Hematopoietic multipotent progenitor cell (in vitro differentiated cells): ENCODE data around the gene TMEM235. TPM values are rescaled to one million over a fixed set of nuclear protein-coding genes. Genes with fewer than 3 reads are reported as not detected.

ENCODE experiments used
- DNase-seq, 3 donors: peaks; one replicate each; pipeline ENCODE4 v3.0.0-alpha.2; 2011 to 2015; ENCODE audit warnings: low read depth in 2 of 3, low spot score in 2 of 3
- total RNA-seq: library from RNA; depleted of rRNA; stranded (reverse); fragments of >200 nt; gene quantifications from one replicate; pipeline ENCODE4 v1.2.3, GENCODE V29; 2012

The TMEM235 gene
- under 0.01 TPM for total RNA-seq

DNA sequence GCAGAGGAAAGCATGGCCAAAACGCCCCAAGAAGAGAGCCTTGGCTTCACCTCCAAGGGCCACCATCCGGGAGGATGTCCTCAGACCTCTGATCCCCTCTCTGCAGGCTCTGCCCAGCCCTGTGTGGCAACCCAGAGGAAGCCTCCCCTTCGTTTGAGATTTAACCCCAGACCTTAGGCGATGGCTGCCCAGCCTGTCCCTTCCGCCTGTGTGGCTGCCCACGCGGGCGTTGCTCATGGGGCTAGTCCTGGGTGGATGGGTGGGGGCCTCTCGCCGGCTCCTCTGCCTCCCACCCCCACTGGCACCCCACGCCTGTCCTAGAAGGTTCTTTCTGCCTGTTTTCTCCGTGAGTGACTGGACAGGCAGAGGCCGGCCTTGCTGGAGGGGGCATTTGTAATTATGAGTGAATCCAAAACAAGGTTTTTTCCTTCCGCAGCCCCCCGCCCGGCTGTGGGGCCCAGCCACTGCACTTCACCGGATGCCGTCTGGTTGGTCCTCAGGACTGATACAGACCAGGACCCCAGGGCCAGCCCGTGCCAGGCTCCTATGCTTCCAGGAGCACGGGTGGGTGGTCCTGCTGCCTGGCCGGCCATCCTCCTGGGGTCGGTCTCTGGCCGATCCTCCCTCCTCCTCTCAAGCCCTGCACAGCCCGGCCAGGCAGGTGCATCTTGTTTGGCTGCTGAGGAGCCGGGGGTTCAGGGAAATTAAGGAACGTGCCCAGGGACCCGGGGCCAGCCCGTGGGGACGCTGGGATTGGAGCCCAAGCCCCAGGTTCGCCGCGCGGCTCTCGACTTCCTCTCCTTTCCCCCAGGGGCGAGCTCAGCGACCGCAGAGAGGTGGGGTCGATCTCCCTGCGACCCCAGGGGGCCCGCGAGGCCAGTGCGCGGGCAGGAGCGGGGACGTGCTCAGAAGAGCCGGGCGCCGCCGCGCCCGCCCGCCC lies at the start of gene TMEM235:
Gene TMEM235, plus strand, starts transcription at position 636 of the 940 bp plus-strand sequence. CDS start 393 bp downstream, outside the sequence.
- DNase-seq: no peak

GRCh38 chr17:78182504-78182903 lies 48.9 kb upstream of the TMEM235 start:
- no peak for DNase-seq

DNA sequence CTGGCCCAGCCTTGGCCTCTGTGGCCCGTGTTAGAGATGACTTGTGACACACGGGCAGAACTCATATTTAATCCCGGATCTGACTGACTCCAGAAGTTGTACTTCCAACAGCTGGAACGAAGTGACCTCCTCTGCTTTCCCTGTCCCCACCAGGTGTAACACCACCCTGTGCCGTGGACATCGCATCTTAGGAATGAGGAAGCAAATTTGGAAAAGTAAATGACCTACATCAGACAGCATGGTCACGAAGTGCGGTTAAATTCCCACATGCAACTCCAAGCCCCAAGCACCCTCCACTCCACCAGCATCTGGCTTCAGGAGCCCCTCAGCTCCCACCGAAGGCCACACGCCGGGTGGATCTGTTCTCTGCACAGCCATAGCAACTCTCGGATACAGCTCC lies 47.5 kb upstream of the TMEM235 start:
- DNase-seq: no peak

- no peak for DNase-seq
Measured at GRCh38 chr17:78184351-78184750, 47.1 kb upstream of the TMEM235 start.

DNA sequence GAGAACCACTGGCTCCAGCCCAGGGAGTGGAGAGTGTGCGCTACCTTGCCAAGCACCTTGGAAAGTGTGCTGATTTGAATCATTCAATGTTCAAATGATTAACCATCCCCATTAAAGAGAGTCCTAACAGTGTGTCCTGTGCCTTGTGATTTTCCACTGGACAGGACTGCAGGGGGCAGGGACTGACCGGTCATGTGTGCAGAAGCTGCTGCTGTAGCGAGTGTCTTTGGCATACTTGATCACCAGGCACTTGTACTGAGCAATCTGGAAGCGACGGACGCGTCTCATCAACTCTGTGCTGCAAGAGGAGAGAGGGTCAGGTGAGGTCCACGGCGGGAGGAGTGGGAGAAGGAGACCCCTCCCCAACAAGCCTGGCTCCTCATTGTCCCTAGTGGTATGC lies 46.6 kb upstream of the TMEM235 start:
- DNase-seq: no peak

- DNase-seq: peak in 1 of 3 donors; percentile 44
Measured at GRCh38 chr17:78185981-78186691, 45.3 kb upstream of the TMEM235 start.

- peak; percentile 48 to 96 (median 93) for DNase-seq
Measured at GRCh38 chr17:78186692-78187595, 44.5 kb upstream of the TMEM235 start, which contains the start of the genes AFMID and TK1. Gene AFMID, plus strand, starts transcription at chr17:78187362. Its CDS starts 9 bp downstream, at chr17:78187371. Gene TK1, minus strand, starts transcription at chr17:78187052. Its CDS starts 58 bp downstream, at chr17:78186994.

DNA sequence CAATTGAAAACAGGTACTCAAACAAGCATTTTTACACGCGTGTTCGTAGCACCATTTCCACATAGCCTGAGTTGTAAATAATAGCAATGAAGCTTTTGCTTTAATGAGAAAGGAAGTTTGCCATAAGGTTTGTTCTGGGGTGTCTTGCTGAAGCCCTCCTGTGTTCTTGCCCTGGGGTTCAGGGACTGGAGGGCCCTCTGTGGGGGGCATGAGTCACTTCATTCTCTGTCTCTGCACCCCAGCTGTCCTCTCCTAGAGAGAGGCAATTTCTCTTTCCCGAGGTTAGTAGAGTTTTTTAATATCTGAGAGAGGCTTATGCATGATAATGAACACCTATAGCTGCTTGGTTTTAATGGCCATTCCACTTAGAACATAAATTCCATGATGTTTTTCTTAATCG lies 34.7 kb upstream of the TMEM235 start:
- DNase-seq: no peak

DNA sequence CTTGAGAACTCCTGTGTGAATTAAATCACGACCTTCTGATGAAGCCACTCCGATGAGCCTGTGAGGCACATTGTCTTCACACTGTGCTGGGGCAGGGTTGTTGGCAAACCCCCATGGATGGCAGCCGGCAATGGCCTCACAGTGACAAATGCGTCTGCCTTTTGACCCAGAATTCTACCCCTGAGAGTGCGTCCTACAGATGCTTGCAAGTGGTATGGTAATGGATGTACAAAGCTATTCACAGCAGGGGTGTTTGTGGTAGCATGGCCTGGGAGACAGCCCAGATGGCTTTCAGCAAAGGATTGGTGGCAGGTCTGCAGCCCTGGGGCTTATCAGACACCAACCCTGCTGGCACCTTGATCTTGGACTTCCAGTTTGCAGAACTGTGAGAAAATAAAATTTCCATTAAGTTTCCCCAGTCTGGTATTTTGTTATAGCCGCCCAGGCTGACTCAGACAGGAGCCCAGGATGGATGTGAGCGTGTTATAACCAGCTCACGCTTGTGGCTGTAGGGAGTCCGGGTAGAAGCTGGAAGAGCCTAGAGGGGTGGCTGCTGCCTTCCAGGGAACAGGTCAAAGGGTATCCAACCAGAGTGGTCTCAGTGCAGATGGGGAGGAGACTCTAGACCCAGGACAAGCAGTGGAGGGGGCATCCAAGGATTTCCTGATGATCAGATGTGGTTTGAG lies 34.1 kb upstream of the TMEM235 start:
- DNase-seq: no peak

DNA sequence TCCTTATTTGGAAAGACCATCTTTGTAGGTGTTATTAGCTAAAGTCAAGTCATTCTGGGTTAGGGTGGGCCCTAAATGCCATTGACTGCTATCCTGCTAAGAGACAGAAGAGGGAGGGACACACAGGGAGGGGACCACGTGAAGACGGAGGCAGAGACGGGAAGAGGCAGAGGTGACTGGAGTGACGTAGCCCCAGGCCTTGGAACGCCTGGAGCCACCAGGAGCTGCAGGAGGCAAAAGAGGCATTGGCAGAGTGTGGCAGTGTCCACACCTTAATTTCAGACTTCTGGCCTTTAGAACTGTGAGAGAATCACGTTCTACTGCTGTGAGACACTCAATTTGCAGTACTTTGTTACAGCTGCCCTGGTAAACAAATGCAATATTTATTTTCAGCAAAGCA lies 31.0 kb upstream of the TMEM235 start:
- DNase-seq: no peak

GRCh38 chr17:78202666-78203065 lies 28.8 kb upstream of the TMEM235 start:
- DNase-seq: no peak

- DNase-seq: no peak
Measured at GRCh38 chr17:78204387-78205123, 26.9 kb upstream of the TMEM235 start.

GRCh38 chr17:78205124-78205775 lies 26.2 kb upstream of the TMEM235 start:
- no peak for DNase-seq

- no peak for DNase-seq
Measured at GRCh38 chr17:78206298-78206697, 25.1 kb upstream of the TMEM235 start.

DNA sequence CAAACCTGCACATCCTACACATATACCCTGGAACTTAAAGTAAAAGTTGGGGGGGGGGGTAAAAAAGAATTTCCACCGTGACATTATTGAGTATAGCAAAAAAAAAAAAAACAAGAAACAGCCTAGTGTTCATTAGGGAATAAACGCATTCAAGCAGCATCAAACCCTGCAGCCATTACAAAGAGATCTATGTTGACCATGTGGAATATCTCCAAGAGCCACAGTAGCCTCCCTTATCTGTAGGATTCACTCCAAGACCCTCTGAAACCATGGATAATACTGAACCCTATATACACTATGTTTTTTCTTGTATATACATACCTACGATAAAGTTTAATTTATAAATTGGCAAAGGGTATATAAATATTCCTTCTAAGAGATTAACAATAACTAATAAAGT lies 22.9 kb upstream of the TMEM235 start:
- no peak for DNase-seq

- no peak for DNase-seq
Measured at GRCh38 chr17:78210111-78210510, 21.3 kb upstream of the TMEM235 start.

GRCh38 chr17:78211032-78211431 lies 20.4 kb upstream of the TMEM235 start:
- no peak for DNase-seq

GRCh38 chr17:78214016-78214705 lies 17.3 kb upstream of the TMEM235 start, which contains the start of gene BIRC5:
Gene BIRC5, plus strand, starts transcription at chr17:78214253. Its CDS starts 64 bp downstream, at chr17:78214317.
- peak; percentile 61 to 93 (median 86) for DNase-seq
